Measurements from ENCODE around the gene TPRA1.
A peak's percentile ranks its signal among the peaks of the same experiment; 100 is the strongest.

The TPRA1 gene

DNA sequence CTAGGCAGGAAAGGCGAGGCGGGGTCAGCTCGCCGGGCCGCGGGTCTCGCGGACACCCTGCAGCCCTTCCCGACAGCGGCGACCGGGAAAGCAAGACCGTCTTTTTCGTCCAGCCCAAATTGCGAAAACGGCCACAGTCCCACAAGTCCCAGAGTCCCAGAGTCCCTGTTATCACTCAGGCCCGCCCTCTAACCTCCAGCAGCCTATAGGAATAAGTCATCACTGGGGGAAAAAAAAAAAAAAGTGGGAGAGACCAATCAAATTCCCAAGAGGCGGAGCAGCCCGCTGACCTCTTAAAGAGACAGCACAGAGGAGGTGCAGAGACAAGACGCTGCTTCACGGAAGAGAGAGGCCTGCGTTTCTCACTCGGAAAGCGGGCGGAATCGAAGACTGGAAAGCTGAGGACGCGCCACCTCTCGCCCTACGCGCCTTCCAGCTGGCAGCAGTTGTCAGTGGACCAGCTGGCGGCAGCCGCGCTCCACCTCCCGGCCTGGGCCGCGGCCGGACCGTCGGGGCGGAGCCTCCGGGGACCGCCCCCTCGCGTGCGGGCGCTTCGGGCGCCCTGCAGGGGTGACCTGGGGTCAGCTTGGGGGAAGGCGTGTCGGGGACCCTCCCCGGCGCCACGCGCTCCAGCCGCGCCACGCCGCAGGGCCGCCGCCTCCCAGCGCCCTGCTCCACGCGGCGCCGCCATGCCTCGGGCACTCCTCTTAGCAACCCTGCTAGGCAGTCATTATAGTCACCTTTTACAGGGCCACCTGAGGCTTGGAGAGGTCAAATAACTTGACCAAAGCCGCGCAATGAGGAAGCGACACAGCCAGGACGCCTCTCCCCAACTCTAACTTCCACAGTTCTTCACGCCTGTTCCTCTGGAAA is at the start of gene TPRA1:
TSS of gene TPRA1 (minus strand) at position 141 of the 873 bp plus-strand sequence. CDS start 10,587 bp downstream, outside the sequence.
- DNase-seq (ENCODE audit: low spot score): peak; percentile 98

DNA sequence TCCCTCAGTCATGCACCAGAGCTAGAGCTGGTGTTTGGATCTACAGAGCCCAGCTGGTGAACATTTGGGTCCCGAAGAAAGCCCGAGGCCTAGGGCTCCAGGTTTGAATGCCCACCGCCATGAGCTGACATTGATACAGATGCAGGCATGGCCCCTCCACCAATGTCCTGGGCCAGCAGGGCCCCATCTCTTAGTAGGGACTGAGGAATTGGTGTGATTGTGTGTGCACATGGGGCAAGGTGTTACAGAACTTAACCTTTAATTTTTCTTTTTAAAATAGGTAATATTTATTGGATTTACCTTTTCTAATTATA is 49.5 kb upstream of the TPRA1 start:
- DNase-seq (ENCODE audit: low spot score): no peak

DNA sequence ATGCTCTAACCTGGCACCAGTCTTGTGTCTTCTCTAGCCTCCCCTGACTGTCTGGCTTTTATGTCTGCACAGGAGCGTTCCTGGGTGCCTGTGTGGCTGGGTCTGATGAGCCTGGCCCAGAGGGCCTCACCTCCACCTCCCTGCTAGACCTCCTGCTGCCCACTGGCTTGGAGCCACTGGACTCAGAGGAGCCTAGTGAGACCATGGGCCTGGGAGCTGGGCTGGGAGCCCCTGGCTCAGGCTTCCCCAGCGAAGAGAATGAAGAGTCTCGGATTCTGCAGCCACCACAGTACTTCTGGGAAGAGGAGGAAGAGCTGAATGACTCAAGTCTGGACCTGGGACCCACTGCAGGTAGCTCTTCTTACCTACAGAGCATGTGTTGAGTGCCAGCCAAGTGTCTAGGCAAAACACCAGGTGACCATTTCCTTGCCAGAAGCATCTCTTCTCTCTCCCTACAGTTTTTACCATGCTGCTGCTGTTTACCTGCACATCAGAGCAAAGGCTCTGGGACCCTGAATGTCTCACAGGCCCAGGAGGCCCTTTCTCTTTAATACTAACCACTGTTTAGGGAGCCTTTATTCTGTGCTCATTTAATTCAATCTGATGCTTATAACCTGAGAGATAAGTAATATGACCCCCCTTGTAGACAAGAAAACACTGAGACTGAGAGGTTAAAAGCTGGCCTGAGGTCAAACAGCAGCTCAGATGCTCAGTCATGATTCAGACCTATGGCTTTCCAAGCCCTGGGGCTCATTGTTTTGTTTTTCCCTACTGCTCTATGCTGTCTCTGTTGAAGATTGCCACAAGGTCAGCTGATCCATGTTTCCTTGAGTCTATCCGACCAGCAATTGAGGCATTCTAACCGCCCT is 48.9 kb upstream of the TPRA1 start:
- DNase-seq (ENCODE audit: low spot score): peak; percentile 67

DNA sequence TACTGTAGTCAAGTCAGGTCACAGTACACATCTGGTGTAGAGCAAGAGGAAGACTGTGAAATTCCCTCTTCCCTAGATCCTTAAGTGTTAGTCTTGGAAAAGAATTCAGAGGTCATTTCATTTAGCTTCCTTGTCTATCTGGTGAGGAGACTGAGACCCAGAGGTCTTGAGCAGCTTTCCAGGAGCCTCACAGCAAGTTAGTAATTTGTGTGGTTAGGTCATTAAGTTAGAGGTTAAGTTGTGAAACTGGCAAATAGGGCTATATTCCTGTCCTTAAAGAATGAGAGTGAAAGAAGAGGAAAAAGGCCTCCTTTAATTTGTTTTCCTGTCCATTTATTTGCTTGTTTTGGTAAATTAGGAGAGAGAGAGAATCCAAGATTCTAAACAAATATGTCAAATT is 47.4 kb upstream of the TPRA1 start:
- DNase-seq (ENCODE audit: low spot score): no peak

DNA sequence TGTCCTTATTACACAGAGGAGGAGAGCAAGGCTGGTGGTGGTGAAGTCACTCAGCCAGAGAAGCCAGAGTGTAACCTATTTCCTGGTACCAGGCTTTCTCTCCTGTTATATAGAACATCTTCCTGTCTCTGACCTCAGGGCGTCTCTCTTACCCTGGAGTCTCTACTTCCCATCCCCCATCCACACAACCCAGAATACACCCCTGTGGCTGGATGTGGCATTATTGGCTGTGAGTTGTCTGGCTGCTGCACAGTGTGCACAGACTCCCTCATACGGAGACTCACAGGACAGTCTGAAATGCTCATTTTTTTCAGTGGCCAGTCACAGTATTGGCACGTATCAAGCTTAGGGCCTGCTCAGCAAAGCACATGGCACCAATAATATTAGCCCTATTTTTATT is 47.0 kb upstream of the TPRA1 start:
- DNase-seq (ENCODE audit: low spot score): peak; percentile 38

DNA sequence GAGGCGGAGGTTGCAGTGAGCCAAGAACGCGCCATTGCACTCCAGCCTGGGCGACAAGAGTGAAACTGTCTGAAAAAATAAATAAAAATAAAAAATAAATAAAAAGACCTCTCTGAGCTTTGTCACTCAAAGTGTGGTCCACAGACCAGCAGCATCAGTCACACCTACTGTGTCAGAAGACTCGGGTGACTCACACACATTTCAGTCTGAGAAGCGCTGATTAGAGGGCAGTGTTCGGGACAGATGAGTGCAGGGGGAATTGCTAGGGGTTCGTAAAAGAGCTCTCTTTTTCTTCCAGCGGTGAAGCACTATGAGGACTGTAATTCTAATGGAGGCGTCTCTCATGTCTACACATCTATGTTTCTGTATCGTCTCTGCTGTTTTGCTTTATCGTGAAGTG is 44.1 kb upstream of the TPRA1 start:
- DNase-seq (ENCODE audit: low spot score): no peak

DNA sequence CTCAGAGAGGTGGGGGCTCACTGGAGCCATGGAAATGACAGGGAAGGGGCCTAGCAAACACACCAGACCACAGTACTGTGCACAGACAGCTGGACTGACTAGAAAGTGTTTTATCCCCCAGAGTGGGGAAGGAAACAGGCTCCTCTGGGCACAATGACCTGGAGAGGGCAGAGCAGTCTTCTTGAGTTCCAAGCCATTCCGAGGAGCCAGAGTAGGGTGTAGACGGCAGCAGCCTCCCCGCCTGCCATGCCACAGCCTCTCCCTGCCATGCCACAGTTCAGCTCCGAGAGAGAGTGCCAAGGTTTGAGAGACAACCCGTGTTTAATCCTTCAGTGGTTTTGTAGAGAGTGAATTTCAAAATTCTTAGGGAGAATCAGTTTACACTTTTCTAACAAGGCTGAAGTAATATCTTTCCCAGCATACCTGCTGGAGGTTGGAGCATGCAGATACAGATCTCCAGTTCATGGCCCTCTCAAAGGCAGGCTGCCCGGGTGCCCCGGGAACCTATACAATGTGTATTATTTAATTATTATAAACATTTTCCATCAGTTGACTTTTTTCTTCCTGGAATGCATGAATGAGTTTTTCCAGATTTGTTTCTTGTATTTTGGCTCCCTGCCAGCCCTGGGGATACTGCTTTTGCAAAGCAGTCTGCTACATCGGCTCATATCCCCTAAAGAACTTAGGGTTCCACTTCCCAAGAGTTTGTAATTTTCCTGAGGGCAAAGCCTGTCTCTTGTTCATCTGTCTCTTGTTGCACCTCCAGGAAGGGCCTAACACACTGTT is 41.7 kb upstream of the TPRA1 start:
- no peak for DNase-seq (ENCODE audit: low spot score)

DNA sequence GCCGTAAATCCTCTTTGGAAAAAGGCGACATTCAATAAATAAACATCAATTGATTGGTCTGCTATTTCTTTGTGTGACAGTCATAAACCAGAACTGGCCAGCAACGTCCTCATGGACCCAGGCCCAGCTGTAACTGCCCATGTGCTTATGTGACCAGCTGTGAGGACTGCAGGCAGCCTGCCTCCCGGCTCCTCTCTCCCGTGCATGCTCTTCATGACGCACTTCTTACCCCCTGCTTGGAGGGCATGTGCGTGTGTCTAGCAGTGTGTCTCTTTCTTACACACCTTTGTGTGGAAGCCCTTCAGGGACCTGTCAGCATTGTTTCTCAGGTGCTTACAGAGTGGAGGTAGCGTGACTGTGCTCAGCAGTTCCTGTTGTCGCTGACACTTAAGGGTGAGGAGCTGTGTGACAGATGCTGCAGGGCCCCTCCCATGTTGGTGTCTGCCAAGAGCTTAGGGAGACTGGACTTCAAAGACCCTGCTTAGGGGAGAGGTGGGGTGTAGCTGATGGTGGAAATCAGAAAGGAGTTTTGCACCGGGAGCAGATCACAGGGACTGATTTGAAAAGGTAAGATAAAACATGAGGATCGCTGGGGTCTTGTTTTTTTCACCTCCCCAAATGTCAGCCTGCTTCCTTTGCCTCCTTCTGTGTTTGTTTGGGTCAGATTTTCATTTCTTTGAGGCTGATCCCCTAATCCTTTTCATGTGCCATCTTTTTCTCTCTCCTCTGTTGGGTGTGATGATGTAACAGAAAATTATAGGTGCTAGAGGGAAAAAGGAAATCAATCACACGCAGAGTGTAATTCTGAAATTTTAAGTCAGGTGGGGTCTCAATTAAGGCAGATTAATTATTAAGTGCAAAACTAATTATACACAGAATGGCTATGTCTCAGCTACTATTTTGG is 40.5 kb upstream of the TPRA1 start:
- DNase-seq (ENCODE audit: low spot score): no peak

DNA sequence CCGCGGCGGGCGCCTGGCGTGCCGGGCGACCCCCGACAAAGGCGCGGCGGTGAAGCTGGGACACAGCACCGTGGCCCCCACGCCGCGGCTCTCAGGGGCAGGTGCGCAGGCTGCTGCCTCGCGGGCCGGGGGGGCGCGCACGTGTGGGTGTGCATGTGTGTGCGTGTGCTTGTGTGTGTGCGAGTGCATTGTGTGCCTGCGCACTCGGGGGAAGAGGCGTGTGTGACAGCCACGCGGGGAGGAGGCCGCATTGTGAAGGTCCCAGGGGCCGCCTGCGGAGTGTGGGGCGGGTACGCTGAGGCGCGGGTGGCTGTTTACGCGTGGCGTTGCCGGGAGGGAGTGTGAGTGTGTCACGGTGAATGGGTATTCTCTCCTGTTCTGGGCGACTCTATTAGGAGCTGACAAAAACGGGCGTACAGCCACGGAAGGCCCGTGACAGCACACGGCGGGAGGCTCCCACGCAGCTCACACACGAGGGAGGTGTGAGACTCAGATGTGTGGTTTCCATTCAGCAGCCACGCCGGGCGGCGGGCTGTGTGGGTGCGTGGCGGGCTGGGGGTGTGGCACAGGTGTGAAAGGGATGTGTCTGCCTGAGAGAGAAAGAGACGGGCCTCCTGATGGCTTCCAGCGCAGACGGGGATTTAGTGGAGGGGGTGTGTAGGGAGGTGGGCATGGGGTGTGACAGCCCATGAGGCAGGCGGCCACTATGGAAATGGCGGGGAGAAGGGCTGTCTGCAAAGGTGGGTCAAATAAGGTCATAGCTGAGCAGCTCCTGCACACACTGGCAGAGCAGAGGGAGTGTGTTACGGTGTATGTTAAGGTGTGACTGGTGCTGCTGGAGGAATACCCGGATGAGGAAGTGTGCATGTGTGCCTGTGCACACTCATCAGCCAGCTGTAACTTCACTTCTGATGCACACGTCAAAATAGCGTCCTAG is 39.2 kb upstream of the TPRA1 start:
- DNase-seq (ENCODE audit: low spot score): no peak

DNA sequence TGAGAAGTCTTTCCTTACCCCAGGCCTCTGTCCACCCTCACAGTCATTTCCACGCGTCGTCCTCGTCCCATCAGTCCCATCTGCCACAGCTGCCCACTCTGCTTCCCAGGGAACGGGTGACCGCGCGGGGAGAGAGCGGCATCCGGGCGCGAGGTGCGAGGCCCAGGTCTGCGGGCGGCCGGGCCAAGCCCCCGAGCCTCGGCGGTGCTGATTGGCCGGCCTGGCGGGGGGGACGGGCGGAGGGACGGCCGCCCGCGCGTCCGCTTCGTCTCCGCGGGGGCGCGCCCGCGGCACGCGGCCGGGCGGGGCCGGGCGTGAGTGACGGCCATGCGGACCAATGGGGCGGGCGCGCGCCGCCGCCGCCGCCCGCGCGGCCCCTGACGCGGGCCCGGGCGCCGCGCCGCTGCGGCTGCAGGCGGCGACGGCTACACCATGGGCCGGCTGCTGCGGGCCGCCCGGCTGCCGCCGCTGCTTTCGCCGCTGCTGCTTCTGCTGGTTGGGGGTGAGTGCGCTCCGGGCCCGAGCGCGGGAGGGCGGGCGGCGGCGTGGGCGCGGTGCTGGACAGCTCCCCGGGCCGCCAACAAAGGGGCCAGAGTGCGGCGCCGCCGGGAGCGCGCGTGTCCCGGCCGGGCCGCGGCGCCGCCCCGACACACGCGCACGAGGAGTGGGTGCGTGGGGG is 38.4 kb upstream of the TPRA1 start, which contains the start of gene PODXL2:
TSS of gene PODXL2 (plus strand) at position 398 of the 679 bp plus-strand sequence. CDS start at position 433, 35 bp downstream.
- peak; percentile 69 for DNase-seq (ENCODE audit: low spot score)

DNA sequence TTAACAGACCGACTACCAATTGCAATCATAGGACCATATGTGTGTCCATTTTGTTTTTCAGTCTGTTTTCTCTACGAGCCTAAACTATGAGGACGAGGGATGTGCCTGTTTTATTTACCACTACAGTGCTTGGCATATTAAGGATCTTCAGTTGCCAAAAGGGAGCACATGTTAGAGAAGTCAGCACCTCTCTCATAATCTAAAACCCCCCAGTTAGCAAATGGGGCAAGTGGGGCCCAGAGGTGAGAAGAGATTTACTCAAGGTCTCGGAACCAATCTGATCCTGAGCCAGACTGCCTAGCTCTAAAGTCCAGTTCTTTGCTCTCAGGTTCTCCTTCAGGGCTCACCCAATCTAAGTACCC is 37.9 kb upstream of the TPRA1 start:
- no peak for DNase-seq (ENCODE audit: low spot score)

DNA sequence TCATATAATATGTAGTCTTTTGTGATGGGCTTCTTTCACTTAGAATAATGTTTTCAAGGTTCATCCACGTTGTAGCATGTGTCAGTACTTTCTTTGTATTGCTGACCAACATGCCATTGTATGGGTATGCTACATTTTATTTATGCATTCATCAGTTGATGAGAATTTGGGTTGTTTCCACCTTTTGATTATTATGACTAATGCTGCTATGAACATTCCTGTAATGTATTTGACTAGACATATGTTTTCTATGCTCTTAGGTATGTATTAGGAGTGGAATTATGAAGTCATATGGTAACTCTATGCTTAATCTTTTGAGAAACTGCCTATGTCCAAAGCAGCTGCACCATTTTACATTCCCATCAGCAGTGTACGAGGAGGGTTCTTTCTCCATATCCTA is 35.3 kb upstream of the TPRA1 start:
- DNase-seq (ENCODE audit: low spot score): no peak

DNA sequence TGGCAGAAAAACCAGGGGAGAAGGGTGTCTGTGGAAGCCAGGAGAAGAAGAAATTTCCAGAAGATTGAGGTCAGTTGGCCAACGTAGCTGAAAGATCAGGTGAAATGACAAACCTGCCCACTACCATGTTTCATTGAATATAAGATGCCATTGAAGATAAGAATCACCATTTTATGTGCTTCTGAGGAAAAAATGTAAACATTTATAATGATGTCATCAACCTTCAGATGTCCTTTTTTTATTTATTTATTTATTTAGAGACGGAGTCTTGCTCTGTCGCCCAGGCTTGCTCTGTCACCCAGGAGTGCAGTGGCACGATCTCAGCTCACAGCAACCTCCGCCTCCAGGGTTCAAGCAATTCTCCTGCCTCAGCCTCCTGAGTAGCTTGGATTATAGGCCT is 33.5 kb upstream of the TPRA1 start:
- DNase-seq (ENCODE audit: low spot score): no peak

DNA sequence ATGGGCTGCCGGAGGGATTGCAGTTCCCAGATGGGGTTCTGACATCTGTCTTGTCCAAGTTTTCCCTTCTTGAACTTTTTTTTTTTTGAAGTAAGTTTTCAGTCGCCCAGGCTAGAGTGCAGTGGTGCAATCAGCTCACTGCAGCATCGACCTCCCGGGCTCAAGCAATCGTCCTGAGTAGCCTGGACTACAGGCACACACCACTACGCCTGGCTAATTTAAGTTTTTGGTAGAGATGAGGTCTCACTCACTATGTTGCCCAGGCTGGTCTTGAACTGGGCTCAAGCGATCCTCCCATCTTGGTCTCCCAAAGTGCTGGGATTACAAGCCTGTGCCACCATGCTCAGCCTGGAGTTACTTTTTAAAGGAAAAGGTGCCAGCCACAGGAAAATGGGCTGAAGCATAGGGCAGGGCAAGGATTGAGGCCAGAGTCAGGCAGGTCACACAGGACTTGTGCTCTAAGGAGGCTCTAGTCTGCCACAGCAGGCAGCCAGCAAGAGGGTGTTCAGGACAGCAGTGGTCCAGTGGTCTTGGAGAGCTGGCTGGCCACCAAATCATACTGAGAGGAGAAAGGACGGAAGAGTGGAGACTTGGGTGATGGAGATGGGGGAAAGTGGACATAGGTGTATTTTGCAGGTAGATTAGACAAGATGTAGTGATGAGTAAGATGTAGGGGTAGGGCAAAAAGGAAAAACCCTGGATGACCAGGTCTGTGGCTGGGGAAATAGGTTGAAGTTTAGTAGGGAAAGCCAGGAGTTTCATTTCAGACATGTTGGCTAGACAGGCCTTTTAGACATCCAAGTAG is 32.4 kb upstream of the TPRA1 start:
- no peak for DNase-seq (ENCODE audit: low spot score)

DNA sequence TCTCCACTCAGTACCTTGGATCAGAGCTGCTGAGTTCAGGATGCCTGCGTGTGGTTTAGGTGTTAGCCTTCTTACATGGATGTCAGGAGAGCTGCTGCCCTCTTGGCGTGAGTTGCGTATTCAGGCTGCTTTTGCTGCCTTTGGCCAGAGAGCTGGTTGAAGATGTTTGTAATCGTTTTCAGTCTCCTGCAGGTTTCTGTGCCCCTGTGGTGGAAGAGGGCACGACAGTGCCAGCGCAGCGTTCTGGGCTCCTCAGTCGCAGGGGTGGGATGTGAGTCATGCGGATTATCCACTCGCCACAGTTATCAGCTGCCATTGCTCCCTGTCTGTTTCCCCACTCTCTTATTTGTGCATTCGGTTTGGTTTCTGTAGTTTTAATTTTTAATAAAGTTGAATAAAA is 31.5 kb upstream of the TPRA1 start:
- DNase-seq (ENCODE audit: low spot score): no peak

DNA sequence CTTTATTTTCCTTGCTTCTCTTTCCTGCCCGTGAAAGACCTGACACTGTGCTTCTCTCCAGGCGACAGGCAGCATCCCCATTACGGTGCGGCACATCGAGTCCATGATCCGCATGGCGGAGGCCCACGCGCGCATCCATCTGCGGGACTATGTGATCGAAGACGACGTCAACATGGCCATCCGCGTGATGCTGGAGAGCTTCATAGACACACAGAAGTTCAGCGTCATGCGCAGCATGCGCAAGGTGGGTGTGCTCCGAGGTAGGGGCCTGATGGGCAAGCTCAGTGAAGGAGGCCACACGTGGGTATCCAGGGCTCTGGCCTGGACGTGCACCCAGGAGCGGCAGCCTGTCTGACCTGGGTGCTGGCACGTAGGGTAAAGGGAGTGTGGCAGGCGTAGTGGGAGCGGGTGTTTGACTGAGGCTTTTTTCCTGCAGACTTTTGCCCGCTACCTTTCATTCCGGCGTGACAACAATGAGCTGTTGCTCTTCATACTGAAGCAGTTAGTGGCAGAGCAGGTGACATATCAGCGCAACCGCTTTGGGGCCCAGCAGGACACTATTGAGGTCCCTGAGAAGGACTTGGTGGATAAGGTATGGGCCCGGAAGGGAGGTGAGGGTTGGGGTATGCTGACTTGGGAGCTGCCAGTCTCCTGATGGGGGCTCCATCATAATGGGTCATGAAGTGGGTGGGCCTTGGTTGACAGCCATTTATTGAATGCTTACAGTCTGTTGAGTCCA is 30.3 kb upstream of the TPRA1 start:
- no peak for DNase-seq (ENCODE audit: low spot score)

DNA sequence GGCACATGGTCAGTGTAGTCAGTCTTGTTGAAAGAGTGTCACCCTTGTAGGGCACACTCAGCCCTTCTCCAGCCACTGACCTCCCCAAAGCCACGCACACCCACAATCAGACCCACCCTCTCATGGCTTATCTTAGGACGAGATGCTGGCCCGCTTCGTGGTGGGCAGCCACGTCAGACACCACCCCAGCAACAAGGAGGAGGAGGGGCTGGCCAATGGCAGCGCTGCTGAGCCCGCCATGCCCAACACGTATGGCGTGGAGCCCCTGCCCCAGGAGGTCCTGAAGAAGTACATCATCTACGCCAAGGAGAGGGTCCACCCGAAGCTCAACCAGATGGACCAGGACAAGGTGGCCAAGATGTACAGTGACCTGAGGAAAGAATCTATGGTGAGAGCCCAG is 28.4 kb upstream of the TPRA1 start:
- DNase-seq (ENCODE audit: low spot score): no peak
